HG02763 (cell line): ENCODE results near the gene RIMS1.
A peak's percentile ranks its signal among the peaks of the same experiment; 100 is the strongest.
"Not testable (repeated sequence)": the region's sequence is repeated elsewhere in the genome, so short reads cannot be mapped to it uniquely, and the experiment has no call there.

Source experiments
- ATAC-seq: cut with Tn5 transposase; IDR thresholded peaks from one replicate; pipeline ENCODE4 v1.9.1; 2021; ENCODE audit warnings: mild to moderate bottlenecking, moderate library complexity; ENCODE audit not compliant: unreplicated experiment

The RIMS1 gene

GRCh38 chr6:71979911-71980310 is 93.6 kb downstream of the RIMS1 start:
- ATAC-seq: no peak

GRCh38 chr6:71982389-71982788 is 96.0 kb downstream of the RIMS1 start:
- ATAC-seq: peak; percentile 87

GRCh38 chr6:71983131-71983530 is 96.8 kb downstream of the RIMS1 start:
- ATAC-seq: no peak

- ATAC-seq: no peak
These were observed 108.4 kb downstream of the RIMS1 start for GRCh38 chr6:71994705-71995271.

GRCh38 chr6:71997341-71997740 is 111.0 kb downstream of the RIMS1 start:
- no peak for ATAC-seq

- no peak for ATAC-seq
These were observed 116.1 kb downstream of the RIMS1 start for GRCh38 chr6:72002415-72002814.

- not testable (repeated sequence) for ATAC-seq
These were observed 120.2 kb downstream of the RIMS1 start for GRCh38 chr6:72006591-72006990.

GRCh38 chr6:72022830-72023229 is 136.5 kb downstream of the RIMS1 start:
- ATAC-seq: no peak

GRCh38 chr6:72031471-72031870 is 145.1 kb downstream of the RIMS1 start:
- no peak for ATAC-seq

- ATAC-seq: no peak
These were observed 145.7 kb downstream of the RIMS1 start for GRCh38 chr6:72032086-72032485.

- ATAC-seq: no peak
These were observed 149.1 kb downstream of the RIMS1 start for GRCh38 chr6:72035486-72035885.

GRCh38 chr6:72035966-72036365 is 149.6 kb downstream of the RIMS1 start:
- no peak for ATAC-seq

- no peak for ATAC-seq
These were observed 150.7 kb downstream of the RIMS1 start for GRCh38 chr6:72037006-72037405.

- ATAC-seq: no peak
These were observed 153.8 kb downstream of the RIMS1 start for GRCh38 chr6:72040111-72040510.

GRCh38 chr6:72042088-72042487 is 155.7 kb downstream of the RIMS1 start:
- ATAC-seq: no peak

- ATAC-seq: no peak
These were observed 161.7 kb downstream of the RIMS1 start for GRCh38 chr6:72048080-72048479.

GRCh38 chr6:72049376-72049775 is 163.0 kb downstream of the RIMS1 start:
- no peak for ATAC-seq

- ATAC-seq: no peak
These were observed 174.9 kb downstream of the RIMS1 start for GRCh38 chr6:72061286-72061685.

GRCh38 chr6:72064399-72064975 is 178.1 kb downstream of the RIMS1 start:
- no peak for ATAC-seq

- ATAC-seq: no peak
These were observed 191.7 kb downstream of the RIMS1 start for GRCh38 chr6:72078096-72078495.

GRCh38 chr6:72080260-72080941 is 194.1 kb downstream of the RIMS1 start:
- ATAC-seq: no peak

GRCh38 chr6:72081871-72082270 is 195.5 kb downstream of the RIMS1 start:
- ATAC-seq: no peak
